Stimulated activated CD4-positive, alpha-beta T cell treated with anti-CD3 and anti-CD28 coated beads, Interleukin-15, amount 100 ng/mL, for 1 hour (primary cell): ENCODE data around the gene EPB41.
"Not testable (repeated sequence)": the region's sequence is repeated elsewhere in the genome, so short reads cannot be mapped to it uniquely, and the experiment has no call there.

Experiments
- DNase-seq, 2 donors: peaks; one replicate each; pipeline ENCODE4 v3.0.0-alpha.2; 2020; ENCODE audit warnings: low read depth in 1 of 2, low spot score in 1 of 2

EPB41 gene

DNA sequence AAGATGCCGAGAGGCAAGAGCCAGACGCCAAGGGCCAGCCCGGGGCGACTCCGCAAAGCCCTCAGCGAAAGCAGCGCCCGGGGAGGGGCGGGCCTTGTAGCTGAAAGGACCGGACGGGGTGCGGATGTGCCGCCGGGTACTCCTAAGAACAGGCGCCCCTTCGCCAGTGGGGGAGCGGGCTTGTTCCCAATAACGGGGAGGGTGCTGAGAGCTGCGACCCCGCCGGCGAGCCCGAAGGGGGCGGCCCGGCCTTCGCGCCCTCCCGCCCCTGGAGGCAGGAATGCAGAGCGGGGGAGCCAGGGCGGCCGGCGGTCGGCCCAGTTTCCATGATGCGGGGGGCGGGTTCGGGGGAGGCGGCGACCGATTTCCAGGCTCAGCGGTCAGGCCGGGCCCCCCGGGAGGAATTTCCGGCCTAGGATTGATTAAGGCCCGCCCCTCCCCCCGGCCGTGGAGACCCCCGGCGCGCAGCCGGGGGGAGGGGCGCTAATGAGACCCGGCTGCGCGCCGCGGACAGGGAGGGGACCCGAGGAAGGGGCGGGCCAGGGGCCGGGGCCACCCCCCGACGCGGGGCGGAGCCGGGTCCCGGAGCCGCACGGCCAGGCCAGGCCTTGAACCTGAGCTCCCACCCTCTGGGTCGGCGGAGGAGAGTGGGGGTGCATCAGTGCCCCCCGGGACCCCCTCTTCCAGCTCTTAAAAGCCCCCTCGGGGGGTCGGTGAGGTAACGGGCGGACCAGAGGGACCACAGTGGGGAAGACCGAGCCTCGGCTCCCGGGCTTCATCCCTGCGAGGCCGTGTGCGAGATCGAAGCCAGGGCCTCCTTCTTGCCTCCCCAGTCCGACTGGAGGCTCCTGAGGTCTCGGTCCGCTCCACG, 210.2 kb downstream of the EPB41 start:
- DNase-seq, result peak in 1 of 2 donors; percentile 36

- no peak for DNase-seq
Observed at GRCh38 chr1:29125237-29125641, 210.9 kb downstream of the EPB41 start.

GRCh38 chr1:29125788-29126187, 211.4 kb downstream of the EPB41 start:
- no peak for DNase-seq

- DNase-seq, result no peak
Observed at GRCh38 chr1:29126198-29126597, 211.8 kb downstream of the EPB41 start.

DNA sequence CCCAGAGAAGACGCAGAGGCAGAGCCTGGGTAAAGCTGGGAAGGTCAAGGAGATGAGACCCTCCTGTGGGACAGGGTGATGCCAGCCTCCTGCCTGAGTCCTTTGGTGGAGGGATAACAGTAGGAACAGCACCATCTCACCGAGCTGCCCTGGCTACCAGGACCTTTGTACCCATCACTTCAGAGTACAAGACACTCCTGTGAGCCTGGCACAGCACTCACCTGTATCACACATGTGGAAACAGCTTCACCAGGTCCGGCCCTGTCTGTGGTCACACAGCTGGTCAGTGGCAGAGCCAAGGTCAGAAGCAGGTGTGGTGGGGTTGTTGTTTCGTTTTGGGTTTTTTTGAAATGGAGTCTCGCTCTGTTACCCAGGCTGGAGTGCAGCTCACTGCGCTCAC, 214.4 kb downstream of the EPB41 start:
- no peak for DNase-seq

- DNase-seq, result no peak
Observed at GRCh38 chr1:29129916-29130315, 215.5 kb downstream of the EPB41 start.

GRCh38 chr1:29131056-29131455, 216.7 kb downstream of the EPB41 start:
- not testable (repeated sequence) for DNase-seq

GRCh38 chr1:29133861-29134694, 219.7 kb downstream of the EPB41 start:
- no peak for DNase-seq

- no peak for DNase-seq
Observed at GRCh38 chr1:29134695-29135028, 220.3 kb downstream of the EPB41 start.

DNA sequence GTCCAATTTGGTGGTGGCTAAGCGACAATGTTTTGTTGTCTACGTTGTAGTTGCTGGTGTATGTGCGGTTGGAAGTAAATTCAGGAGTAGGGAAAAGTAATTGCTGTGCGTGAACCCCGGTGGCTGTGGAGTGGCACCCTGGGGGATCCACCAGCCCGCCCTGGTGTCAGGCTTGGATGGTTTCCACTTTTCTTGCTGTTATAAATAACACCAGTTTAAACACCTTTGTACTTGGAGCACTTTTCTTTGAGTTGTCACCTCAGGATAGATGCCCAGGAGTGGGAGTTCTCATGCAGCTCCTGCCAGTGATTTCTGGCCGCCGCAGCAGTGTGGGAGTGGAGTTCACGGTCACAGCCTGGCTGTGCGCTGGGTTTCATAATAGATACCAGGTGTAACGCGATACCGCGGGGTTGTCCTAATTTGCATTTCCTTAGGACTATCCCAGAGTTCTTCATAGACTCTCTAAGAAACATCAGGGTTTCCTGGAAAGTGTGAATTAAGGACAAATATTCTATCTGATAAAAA, 222.1 kb downstream of the EPB41 start:
- no peak for DNase-seq

GRCh38 chr1:29142714-29143113, 228.3 kb downstream of the EPB41 start:
- no peak for DNase-seq

DNA sequence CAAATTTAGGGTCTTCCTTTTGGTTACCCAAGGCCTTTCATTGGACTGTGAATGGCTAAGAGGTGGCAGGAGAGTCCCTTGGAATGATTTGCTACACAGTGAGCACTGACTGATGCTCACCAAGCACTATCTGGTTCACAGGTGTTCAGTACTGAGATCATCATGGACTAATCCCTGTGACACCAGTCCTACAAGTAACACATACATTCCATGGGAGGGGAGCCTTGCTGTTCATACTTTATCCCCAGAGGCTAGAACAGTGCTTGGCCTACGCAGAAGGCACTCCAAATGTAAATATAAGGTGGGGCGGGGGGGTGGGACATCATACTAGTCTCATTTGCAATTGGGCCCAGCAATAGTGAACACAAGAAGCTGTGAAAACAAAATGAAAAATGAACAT, 229.8 kb downstream of the EPB41 start:
- no peak for DNase-seq

GRCh38 chr1:29145739-29146437, 231.5 kb downstream of the EPB41 start:
- DNase-seq, result no peak

DNA sequence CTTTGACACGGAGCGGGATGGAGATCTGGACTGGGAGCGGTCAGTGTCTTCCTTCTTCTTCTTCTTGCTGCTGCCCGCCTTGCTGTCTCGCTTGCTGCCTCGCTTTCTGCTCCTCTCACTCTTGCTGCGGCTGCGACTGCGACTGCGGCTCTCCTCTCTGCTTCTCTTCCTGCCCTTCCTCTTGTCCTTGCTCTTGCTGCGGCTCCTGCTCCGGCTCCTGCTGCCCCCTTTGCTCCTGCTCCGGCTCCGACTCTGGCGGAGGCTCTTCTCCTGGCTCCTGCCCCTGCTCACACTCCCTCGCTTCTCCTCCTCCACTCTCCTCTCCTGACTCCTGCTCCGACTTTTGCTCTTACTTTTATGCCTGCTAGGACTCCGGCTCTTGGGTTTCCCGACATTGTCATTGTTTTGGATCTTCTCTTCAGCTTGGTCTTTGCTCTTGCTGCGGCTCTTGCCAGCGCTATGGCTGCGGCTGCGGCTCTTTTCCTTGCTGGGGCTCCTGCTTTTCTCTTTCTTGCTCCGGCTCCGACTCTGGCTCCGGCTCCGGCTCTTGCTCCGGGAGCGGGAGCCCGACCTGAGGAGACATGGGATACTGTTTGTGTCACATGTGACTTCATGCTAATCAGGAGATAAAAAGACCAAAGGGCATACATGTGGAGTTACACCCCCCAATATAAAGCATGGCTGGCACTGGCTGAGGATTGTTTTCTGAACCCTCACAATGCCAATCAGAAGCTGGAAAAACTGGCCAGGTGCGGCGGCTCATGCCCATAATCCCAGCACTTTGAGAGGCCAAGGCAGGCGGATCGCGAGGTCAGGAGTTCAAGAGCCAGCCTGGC, 234.5 kb downstream of the EPB41 start:
- DNase-seq, result no peak

DNA sequence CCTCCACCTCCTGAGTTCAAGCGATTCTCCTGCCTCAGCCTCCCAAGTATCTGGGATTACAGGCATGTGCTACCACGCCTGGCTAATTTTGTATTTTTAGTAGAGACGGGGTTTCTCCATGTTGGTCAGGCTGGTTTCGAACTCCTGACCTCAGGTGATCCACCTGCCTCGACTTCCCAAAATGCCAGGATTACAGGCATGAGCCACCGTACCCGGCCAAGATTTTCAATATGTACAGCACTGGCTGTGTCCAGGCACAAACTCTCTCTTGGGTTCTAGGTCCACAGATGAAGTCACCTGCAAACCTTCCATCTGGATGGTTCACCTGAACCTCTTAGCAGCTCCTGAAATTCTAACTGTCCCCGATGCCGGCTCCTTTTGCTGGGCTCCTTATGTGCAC, 236.0 kb downstream of the EPB41 start:
- DNase-seq, result not testable (repeated sequence)

GRCh38 chr1:29152046-29152805, 237.9 kb downstream of the EPB41 start:
- DNase-seq, result no peak

DNA sequence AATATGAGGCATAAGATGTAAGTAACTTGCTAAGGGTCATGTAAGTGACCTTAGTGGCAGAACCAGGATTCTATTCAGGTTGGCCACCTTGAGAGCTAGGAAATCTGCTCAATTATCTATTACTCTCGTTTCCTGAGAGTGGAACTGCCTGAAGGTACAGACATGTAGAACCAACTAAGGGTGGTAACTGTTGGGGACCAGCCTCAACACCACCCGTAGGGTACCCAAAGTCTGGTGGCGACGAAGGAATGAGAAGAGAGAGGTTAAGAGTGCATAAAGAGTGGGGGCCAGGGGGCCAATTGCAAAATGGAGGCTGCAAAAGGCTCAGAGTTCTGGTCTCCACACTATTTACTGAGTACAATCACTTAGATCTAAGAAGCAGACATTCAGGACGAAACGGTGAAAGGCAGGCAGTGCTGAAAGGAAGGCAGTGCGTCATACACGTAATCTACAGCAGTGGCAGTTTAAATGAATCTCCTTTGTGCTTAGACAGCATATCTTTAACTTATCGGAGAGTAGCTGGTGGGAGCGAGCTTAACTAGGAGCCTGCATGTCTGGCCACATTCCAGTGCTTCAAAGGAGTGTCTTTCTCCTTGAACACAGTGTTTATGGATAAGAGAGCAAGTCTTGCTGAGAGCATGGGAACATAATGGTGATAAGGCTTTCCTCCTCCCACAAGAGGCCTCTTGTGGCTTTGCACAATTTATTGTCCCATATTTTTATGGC, 242.3 kb downstream of the EPB41 start:
- DNase-seq, result no peak

DNA sequence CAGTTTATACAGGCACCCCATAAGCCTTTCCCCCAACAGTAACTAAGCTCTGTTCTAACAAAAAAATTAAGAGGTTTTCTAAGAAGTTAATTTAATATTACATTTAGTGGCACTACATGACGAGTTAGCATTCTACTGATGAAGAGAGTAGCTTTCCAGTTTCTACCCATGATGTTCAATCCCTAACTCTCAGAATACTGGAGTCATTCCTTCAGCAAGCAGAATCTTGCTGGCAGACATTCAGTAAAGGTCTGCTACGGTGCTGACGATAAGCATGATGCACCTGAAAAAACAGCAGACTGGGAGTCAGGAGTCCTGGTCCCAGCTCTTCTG, 242.9 kb downstream of the EPB41 start:
- DNase-seq, result no peak

DNA sequence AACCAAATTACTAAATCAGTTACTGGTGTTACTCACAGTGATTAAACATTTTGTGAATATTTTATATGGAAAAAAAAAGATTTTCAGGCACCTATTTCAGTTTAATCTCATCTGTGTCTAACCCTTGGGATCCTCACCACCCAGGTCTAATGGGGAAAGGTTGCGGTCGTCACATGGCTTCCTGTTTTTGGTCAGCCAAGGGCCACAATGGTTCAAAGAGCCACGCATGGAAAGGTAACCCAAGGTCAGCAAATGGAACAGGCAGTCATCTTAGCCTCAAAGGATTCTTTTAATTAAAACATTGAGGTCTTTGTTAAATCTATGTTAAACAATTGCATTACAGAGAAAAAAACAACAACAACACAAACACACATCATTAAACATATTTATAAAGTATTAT, 245.4 kb downstream of the EPB41 start:
- no peak for DNase-seq
